DMS53 (cell line): ENCODE results near the gene ZNF280A.
A peak's percentile ranks its signal among the peaks of the same experiment; 100 is the strongest.
"Not testable (repeated sequence)": the region's sequence is repeated elsewhere in the genome, so short reads cannot be mapped to it uniquely, and the experiment has no call there.

Experiments
- DNase-seq: peaks from one replicate; lab custom pipeline; 2025; lab: John Stamatoyannopoulos, UW

The ZNF280A gene

GRCh38 chr22:22468794-22469469 lies 51.1 kb downstream of the ZNF280A start:
- not testable (repeated sequence) for DNase-seq

GRCh38 chr22:22467112-22467511 lies 53.0 kb downstream of the ZNF280A start:
- DNase-seq, result no peak

GRCh38 chr22:22465782-22466181 lies 54.3 kb downstream of the ZNF280A start:
- DNase-seq, result no peak

GRCh38 chr22:22465094-22465602 lies 54.9 kb downstream of the ZNF280A start:
- DNase-seq, result no peak

- no peak for DNase-seq
Measured at GRCh38 chr22:22464541-22465054, 55.5 kb downstream of the ZNF280A start.

GRCh38 chr22:22463855-22464540 lies 56.1 kb downstream of the ZNF280A start:
- DNase-seq, result peak; percentile 59
